Measurements from ENCODE around the gene TMX1.

Gene TMX1

GRCh38 chr14:51260225-51260624 is 20.2 kb downstream of the TMX1 start:
- TF ChIP-seq CTCF (IDR thresholded peaks at IDR 0.05; ENCODE audit: insufficient read depth, missing control alignments) = no peak
- DNase-seq (ENCODE audit: insufficient read length, low spot score) (no peak), FAIRE-seq (no peak)

- DNase-seq (ENCODE audit: insufficient read length, low spot score) (no peak), FAIRE-seq (no peak)
- no peak for TF ChIP-seq CTCF (IDR thresholded peaks at IDR 0.05; ENCODE audit: insufficient read depth, missing control alignments)
Measured at GRCh38 chr14:51261151-51261550, 21.1 kb downstream of the TMX1 start.

- TF ChIP-seq CTCF (IDR thresholded peaks at IDR 0.05; ENCODE audit: insufficient read depth, missing control alignments) = no peak
- DNase-seq (ENCODE audit: insufficient read length, low spot score) (no peak), FAIRE-seq (no peak)
Measured at GRCh38 chr14:51262868-51263267, 22.8 kb downstream of the TMX1 start.

GRCh38 chr14:51269634-51270033 is 29.6 kb downstream of the TMX1 start:
- DNase-seq (ENCODE audit: insufficient read length, low spot score) = no peak
- no peak for TF ChIP-seq CTCF (IDR thresholded peaks at IDR 0.05; ENCODE audit: insufficient read depth, missing control alignments)
- FAIRE-seq = no peak

GRCh38 chr14:51276605-51277004 is 36.6 kb downstream of the TMX1 start:
- no peak for TF ChIP-seq CTCF (IDR thresholded peaks at IDR 0.05; ENCODE audit: insufficient read depth, missing control alignments)
- no peak for DNase-seq (ENCODE audit: insufficient read length, low spot score)
- FAIRE-seq = no peak

- TF ChIP-seq CTCF (IDR thresholded peaks at IDR 0.05; ENCODE audit: insufficient read depth, missing control alignments) = no peak
- DNase-seq (ENCODE audit: insufficient read length, low spot score) (no peak), FAIRE-seq (no peak)
Measured at GRCh38 chr14:51277753-51278415, 37.8 kb downstream of the TMX1 start.

- no peak for DNase-seq (ENCODE audit: insufficient read length, low spot score)
- no peak for TF ChIP-seq CTCF (IDR thresholded peaks at IDR 0.05; ENCODE audit: insufficient read depth, missing control alignments)
- FAIRE-seq = no peak
Measured at GRCh38 chr14:51282517-51282916, 42.5 kb downstream of the TMX1 start.
